G401.6 (cell line): ENCODE results near the gene MT1H.

Experiments used
- FAIRE-seq: peaks from 2 replicates; lab custom pipeline; 2012; peaks lifted over from hg19 to GRCh38; lab: Jason Lieb, UNC

Gene MT1H

DNA sequence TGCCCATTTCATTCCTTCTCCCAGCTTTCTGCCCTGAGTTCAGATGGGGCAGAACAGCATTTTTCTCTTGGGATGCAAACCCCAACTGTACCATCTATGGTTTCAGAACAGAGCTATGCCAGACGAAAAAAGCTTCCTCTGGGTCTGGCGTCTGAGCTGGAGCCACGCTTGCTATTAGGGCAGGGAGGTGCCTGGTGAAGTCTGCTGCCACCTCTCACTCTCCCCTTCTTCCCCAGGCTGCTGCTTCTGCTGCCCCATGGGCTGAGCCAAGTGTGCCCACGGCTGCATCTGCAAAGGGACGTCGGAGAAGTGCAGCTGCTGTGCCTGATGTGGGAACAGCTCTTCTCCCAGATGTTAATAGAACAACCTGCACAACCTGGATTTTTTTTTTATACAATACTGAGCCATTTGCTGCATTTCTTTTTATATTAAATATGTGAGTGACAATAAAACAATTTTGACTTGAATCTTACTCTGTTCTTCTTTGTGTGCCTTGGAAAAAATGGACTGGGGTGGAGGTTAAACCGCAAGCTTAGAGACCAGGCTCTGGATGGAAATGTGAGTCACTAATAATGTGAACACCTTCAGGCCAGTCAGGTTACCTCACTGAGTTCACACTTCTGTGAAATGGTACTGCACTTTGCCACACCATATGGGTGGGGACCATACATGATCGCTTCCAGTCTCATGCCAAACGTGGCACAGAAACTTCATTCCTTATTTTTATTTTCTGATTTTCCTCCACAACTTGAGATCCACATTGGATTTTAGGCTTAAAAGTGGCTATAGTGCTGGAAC lies 32.8 kb upstream of the MT1H start:
- FAIRE-seq, result no peak

- FAIRE-seq, result no peak
Observed at GRCh38 chr16:56637814-56638750, 31.5 kb upstream of the MT1H start, which contains the start of gene MT1A. Gene MT1A, plus strand, starts transcription at chr16:56638666. Its CDS starts 73 bp downstream, at chr16:56638739.

- FAIRE-seq, result no peak
Observed at GRCh38 chr16:56639045-56639444, 30.6 kb upstream of the MT1H start.

DNA sequence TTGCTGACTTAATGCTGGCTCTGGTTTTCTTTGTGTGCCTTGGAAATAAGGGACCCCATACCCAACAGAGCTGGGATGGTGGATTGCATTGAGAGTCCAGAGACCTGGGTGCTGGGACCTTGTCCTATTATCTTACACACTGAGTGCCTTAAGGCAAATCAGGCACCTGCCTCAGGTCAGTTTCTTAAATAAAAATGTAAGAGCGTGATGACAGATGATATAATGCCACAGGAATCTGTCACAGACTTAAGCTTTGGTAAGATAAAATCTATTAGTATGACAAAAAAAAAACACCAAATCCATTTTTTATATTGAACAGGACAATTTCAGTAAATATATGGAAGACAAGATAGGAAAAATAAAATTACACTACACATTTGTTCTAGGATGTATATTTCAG lies 29.5 kb upstream of the MT1H start:
- FAIRE-seq, result no peak

GRCh38 chr16:56641166-56641565 lies 28.4 kb upstream of the MT1H start:
- no peak for FAIRE-seq

DNA sequence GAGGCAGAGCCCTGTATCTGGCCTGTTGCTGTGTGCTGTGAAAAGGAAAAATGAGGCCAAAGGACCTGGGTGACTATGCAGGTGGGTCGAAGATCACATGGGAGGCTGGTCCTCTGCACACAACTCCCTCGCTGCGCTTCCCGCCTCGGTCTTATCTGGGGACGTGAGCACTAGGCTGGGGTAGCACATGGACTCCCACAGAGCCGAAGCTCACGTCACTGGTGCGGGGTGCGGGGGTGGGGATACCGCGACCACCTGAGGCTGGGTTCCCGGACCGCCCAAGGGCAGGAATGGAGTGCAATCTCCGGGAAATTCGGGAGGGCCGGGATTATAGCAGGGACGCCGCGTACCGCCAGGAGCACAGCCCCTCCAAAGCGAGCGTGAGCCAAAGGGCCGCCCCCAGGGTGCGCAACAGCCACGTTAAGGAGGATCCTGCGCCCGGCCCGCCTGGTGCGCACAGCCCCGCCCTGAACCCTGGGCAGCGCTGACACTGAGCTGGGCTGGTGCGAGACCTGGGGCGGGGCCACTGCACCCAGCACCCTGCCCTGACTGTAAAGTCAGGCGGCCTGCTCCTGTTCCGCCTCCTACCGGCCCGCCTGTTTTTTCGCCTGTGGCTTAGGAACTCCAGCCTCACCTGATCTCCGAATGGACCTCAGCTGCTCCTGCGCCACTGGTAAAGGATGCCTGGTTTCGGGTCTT lies 26.4 kb upstream of the MT1H start:
- no peak for FAIRE-seq

- no peak for FAIRE-seq
Observed at GRCh38 chr16:56643833-56644232, 25.8 kb upstream of the MT1H start.

DNA sequence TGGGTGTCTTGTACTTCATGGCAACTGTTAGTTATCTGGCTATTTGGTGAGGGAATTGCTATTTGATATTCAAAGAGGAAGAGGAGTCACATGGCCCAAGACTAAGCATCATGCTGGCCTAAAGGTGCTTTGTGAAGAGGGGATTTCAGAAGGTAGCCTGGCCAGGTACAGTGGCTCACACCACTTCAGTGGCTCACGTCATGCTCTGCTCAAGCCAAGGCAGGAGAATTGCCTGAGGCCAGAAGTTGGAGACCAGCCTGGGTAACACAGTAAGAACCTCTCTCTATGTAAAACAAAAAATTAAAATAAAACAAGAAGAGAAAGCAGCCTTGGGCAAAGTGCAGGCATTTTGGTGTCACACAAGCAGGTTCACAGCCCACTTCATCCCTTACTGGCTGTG lies 24.3 kb upstream of the MT1H start:
- no peak for FAIRE-seq

DNA sequence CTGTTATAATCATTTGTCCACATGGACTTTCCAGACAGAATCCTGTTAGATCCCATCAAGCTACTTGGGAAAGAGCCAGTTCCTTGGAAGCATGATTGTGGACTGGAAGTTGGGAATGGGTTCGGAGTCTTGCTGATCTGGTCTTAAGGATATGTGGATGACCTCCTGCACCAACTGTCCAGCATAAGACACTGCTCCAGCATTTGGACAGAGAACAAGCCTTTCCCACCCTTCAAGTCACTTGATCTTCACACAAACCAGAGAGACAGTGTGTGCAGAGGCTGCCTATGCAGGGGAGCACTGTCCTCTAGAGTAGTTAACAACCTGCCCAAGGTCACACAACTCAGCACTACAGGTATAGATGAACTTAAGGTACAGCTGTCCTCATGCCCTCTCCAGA lies 23.8 kb upstream of the MT1H start:
- FAIRE-seq, result no peak

DNA sequence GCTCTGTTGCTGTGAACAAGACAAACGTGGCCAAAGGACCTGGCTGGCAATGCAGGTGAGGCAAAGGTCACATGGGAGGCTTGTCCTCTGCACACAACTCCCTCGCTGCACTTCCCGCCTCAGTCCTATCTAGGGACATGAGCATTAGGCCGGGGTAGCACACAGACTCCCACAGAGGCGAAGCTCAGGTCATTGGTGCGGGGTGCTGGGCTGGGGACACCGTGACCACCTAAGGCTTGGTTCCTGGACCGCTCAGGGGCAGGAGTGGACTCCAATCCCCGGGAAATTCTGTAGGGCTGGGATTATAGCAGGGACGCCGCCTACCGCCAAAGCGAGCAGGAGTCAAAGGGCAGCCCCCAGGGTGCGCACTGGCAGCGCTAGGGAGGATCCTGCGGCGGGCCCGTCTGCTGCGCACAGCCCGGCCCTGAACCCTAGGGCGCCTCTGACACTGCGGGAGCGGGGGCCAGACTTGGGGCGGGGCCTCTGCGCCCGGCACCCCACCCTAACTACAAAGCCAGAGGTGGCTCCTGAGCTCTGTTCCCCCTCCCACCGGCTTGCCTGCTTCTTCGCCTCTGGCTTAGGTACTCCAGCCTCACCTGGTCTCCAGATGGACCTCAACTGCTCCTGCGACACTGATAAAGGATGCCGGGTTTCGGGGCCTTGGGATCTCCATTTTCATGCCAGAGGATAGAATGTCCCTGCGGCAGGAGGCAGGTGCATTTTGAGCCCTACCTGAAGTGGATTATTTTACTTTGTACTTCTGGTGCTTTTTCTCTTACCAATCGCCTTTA lies 21.8 kb upstream of the MT1H start:
- no peak for FAIRE-seq

GRCh38 chr16:56649271-56649670 lies 20.3 kb upstream of the MT1H start:
- FAIRE-seq, result no peak

- no peak for FAIRE-seq
Observed at GRCh38 chr16:56649820-56650219, 19.8 kb upstream of the MT1H start.

- no peak for FAIRE-seq
Observed at GRCh38 chr16:56651586-56651985, 18.0 kb upstream of the MT1H start, which contains the start of gene MT1B. Gene MT1B, plus strand, starts transcription at chr16:56651886. Its CDS starts 68 bp downstream, at chr16:56651954.

DNA sequence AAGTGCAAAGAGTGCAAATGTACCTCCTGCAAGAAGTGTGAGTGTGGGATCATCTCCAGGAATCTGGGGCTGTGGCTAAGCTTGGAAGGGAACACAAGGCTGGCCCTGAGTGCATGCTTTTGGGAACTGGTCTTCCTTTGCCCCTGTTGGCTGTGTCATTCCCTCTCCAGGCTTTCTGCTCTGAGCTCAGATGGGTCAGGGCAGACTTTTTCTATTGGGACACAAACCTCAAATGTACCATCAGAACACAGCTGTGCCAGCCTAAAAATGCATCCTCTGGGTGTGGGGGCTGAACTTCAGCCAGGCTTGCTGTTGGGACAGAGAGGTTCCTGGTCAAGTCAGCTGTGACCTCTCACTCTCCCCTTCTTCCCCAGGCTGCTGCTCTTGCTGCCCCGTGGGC lies 17.0 kb upstream of the MT1H start:
- no peak for FAIRE-seq

DNA sequence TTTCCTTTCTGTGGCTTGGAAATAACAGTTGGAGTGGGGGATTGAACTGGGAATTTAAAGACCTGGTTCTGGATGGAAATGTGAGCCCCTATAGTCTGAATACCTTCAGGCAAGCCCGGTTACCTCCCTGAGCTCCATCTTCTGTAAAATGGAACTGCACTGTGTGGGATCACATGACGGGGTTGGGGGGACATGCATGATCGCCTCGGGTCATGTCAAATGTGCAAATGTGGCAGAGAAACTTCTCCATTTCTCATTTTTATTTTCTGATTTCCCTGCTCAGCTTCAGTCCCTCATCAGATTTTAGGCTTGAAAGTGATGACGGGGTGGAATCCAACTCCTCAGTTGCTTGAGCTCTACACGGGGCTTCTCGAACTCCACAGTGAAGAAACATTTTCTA lies 16.4 kb upstream of the MT1H start:
- FAIRE-seq, result no peak

- no peak for FAIRE-seq
Observed at GRCh38 chr16:56657555-56658326, 11.9 kb upstream of the MT1H start, which contains the start of gene MT1F. Gene MT1F, plus strand, starts transcription at chr16:56657959. Its CDS starts 100 bp downstream, at chr16:56658059.

GRCh38 chr16:56658327-56658875 lies 11.2 kb upstream of the MT1H start:
- FAIRE-seq, result no peak

DNA sequence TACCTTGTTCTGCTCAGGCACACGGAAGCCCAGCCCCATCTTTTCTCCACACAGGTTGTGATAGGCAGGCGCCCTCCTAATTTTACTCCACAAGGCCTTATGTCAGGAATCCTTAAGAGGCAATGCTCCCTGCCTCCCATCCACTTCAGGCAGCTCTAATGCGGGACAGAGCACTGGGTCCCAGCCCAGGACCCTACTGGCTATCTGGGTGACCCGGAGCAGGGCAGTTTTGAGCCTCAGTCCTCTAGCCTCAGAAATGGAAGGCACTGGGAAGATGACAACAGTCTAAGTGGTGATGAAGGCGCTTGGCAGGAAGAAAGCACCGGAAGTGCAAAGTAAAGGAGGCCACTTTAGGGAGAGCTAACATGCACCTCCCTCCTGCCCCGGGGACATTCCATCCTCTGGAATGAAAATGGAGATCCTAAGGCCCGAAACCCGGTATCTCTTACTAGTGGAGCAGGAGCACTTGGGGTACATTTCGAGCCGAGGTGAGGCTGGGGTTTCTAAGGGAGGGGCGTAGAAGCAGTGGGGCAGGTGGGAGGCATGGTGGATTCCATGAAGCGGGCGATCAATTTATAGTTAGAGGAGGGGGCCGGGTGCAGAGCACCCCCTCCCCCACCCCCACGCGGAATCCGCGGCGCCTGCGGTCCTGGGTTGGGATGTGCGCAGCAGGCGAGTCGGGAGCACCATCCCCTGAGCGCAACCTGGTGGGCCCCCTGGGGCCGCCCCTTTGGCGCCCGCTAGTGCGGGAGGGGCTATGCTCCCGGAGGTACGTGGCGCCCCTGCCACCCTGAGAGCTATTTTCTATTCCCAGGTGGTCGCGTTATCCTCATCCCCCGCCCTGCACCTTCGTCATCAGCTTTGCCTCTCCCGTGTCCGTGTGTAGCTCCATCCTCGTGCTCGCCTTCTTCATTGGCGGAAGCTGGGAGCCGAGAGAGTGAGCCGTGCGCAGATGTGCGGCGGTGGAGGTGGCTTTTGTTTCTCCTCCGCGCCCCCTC lies 7.0 kb upstream of the MT1H start:
- FAIRE-seq, result no peak

DNA sequence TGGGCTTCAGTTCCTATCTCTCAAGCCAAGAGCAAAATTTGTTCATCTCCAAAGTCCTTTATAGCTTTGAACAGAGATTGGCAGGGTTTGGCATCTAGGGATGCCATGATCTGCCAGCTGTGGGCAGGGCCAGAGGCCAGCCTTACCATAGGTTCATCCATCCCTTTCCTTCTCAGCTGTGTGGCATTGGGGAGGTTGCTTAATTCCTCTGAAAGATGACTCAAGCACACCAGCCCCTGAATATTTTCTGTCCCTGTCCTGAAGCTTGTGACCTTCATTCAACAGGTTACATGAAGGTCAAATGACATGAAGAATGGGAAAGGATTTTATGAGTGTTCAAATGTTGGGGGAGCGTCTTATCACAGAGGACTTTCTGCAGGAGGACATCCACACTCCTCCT lies 5.1 kb upstream of the MT1H start:
- FAIRE-seq, result no peak
